Coronary artery (tissue), 2 donors: ENCODE results near the gene ZNF335.

Experiments
- DNase-seq: peaks from one replicate; pipeline ENCODE4 v3.0.0-alpha.2; 2017; ENCODE audit warnings: low spot score
- H3K27ac ChIP-seq, 2 donors: fragments of 200-600 bp; sonication (generic); one replicate each; pipeline ENCODE4 v1.5.1; 2016 to 2019
- H3K4me3 ChIP-seq: fragments of 200-600 bp; sonication (generic); 2 replicates; pipeline ENCODE4 v1.5.1; 2016; ENCODE audit warnings: mild to moderate bottlenecking, moderate library complexity
- CTCF ChIP-seq: fragments of 200-600 bp; sonication (generic); IDR thresholded peaks from one replicate; pipeline ENCODE4 v1.5.1; 2019; ENCODE audit warnings: antibody characterized with exemption

The ZNF335 gene

GRCh38 chr20:45943613-45944012 is 28.4 kb downstream of the ZNF335 start:
- DNase-seq, result no peak
- Histone ChIP-seq H3K4me3 (no peak overlapping the region), H3K27ac (no peak overlapping the region)
- no peak for TF ChIP-seq CTCF

GRCh38 chr20:45940469-45940868 is 31.5 kb downstream of the ZNF335 start:
- Histone ChIP-seq H3K27ac (no peak overlapping the region), H3K4me3 (no peak overlapping the region)
- no peak for TF ChIP-seq CTCF
- DNase-seq, result no peak

GRCh38 chr20:45940053-45940452 is 31.9 kb downstream of the ZNF335 start:
- Histone ChIP-seq H3K4me3 (no peak overlapping the region), H3K27ac (no peak overlapping the region)
- DNase-seq, result no peak
- TF ChIP-seq CTCF, result no peak

GRCh38 chr20:45938727-45939438 is 33.1 kb downstream of the ZNF335 start:
- TF ChIP-seq CTCF, result no peak
- H3K4me3 ChIP-seq, result no peak overlapping the region
- no peak overlapping the region for H3K27ac ChIP-seq
- no peak for DNase-seq

GRCh38 chr20:45937765-45938164 is 34.2 kb downstream of the ZNF335 start:
- no peak overlapping the region for H3K4me3 ChIP-seq
- no peak overlapping the region for H3K27ac ChIP-seq
- no peak for DNase-seq
- no peak for TF ChIP-seq CTCF

- no peak for DNase-seq
- H3K4me3 ChIP-seq, result peak overlapping the region; percentile 89
- peak overlapping the region; percentile 90 to 100 for H3K27ac ChIP-seq
- no peak for TF ChIP-seq CTCF
Observed at GRCh38 chr20:45935416-45936046, 36.5 kb downstream of the ZNF335 start.
